ENCODE results near the gene MYOD1.

- TF ChIP-seq POLR2AphosphoS5 (IDR thresholded peaks at IDR 0.05; ENCODE audit: borderline replicate concordance, low read depth, low read length) = no peak
- no peak for TF ChIP-seq EZH2 (IDR thresholded peaks at IDR 0.05)
Measured at GRCh38 chr11:17707830-17708229, 11.5 kb upstream of the MYOD1 start.

Measured in SK-N-MC (cell line).